Posterior cingulate gyrus (tissue), 11 donors: ENCODE results near the gene CD68.

Experiments used
- DNase-seq, 10 donors: peaks; one replicate each; pipeline versions ENCODE4 v3.0.0 to v3.0.0-alpha.2; 2020 to 2021; ENCODE audit warnings: mixed read lengths in 3 of 10
- intact Hi-C: fragments of 100-400 bp; cut with DNase I; formaldehyde crosslinking; loops from one replicate; pipeline ENCODE4 v1.15.1; 2023

Gene CD68

GRCh38 chr17:7579001-7579833, at the start of gene CD68:
Gene CD68, plus strand, starts transcription at chr17:7579638. Its CDS starts 40 bp downstream, at chr17:7579678.
- DNase-seq, result peak in 1 of 10 donors; percentile 34
- intact Hi-C loops, result no loop called here

DNA sequence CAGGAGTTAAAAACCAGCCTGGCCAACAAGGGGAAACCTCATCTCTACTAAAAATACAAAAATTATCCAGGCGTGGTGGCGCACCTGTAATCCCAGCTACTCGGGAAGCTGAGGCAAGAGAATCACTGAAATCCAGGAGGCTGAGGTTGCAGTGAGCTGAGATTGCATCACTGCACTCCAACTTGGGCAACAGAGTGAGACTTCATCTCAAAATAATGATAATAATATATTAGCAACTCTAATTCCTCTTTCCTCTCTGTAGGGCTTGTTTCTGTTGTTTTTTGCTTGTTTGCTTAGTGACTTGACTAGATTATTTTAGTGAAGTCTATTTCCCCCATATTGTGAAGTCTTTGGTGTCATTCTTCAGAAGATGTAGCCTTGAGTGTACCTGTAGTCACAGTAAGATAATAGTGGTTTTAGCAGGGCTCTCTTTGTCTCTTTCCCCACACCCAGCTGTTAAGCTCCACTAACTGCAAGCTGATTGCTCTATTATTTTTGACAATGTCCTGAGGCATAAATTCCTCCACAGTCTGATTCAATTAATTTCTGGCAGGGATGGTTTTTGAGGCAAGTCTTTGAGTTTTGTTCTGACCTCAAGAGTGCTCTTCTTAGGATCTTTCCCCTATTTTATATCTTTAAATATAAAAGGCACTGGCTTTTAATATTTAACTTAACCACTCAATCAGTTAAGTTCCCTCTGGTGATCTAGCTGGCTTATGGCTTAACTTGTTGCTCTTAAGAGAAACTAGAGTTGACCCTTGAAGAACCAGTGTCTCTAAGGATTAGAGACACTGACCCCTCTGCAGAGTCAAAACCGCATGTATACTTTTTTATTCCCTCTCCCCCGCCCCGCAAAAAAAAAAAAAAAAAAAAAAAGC, 49.2 kb upstream of the CD68 start:
- peak in 1 of 10 donors; percentile 21 for DNase-seq
- intact Hi-C loops, result no loop called here

- DNase-seq, result no peak
- intact Hi-C loops, result no loop called here
These were observed 41.4 kb upstream of the CD68 start for GRCh38 chr17:7538050-7538449.

DNA sequence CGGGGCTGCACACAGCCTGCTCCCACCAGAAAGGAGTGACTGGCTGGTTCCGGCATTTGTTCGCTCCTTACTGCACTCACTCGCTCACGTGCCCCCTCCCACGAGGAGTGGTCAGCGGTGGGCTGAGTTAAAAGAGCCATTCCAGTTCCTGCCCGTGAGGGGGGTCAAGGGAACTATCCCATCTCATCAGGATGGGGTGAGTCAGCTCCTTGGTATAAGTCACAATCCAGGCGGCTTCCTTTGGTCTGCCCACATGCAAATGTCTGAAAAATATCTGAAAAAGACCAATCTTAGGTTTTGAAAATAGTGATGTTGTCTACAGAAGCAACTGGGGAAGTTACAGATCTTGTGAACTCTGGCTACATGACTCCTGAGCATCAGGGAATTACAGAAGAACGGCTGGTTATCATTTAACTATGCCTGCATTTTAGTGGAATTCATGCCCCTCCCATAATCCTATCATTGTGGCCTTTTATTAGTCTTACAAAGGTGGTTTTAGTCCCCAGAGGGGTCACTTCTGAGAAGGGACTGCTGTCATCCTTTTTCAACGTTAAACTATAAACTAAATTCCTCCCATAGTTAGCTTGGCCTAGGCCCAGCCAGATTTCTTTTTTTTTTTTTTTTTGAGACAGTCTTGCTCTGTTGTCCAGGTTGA, 40.4 kb upstream of the CD68 start:
- no peak for DNase-seq
- intact Hi-C loops, result no loop called here

- intact Hi-C loops, result no loop called here
- no peak for DNase-seq
These were observed 38.3 kb upstream of the CD68 start for GRCh38 chr17:7541074-7541621.

- intact Hi-C loops, result no loop called here
- no peak for DNase-seq
These were observed 34.5 kb upstream of the CD68 start for GRCh38 chr17:7544911-7545310.

DNA sequence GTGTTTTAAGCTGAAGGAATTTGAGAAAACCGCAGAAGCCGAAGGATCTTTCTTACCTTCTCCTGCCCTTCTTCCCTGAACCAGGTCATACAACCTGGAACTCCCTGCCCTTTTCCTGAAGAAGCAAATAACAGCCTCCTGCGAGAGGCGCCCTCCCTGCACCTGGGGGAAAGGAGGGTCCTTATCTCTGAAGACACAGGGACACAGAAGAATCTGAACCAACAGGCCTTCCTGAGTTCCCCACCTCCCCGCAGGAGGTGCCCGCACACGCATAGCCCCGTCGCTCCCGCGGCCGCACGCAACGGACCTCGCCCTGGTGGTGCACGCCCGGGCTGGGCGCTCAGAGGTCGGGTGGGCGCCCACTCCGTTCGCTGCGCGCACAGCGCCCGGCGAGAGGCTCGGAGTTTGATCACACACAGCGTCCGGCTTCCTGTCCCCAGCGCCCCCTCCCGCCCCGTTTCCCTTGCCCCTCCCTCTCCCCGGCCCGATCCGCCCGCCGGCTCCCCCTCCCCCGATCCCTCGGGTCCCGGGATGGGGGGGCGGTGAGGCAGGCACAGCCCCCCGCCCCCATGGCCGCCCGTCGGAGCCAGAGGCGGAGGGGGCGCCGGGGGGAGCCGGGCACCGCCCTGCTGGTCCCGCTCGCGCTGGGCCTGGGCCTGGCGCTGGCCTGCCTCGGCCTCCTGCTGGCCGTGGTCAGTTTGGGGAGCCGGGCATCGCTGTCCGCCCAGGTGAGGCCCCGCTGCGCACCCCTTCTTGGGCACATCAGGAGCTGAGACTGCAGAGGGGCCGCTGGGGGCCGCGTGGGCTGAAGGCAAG, 30.6 kb upstream of the CD68 start, which contains the start of gene TNFSF12:
TNFSF12 (plus strand) TSS at position 474 of the 816 bp plus-strand sequence; CDS start at position 570, 96 bp downstream.
- DNase-seq, result peak in 9 of 10 donors; percentile 39 to 90 (median 61)
- intact Hi-C loops, result no loop called here

- intact Hi-C loops, result no loop called here
- DNase-seq, result peak in 4 of 10 donors; percentile 30 to 88 (median 56)
These were observed 29.9 kb upstream of the CD68 start for GRCh38 chr17:7549401-7550055.

GRCh38 chr17:7550344-7550743, 29.1 kb upstream of the CD68 start:
- DNase-seq, result no peak
- intact Hi-C loops, result no loop called here

DNA sequence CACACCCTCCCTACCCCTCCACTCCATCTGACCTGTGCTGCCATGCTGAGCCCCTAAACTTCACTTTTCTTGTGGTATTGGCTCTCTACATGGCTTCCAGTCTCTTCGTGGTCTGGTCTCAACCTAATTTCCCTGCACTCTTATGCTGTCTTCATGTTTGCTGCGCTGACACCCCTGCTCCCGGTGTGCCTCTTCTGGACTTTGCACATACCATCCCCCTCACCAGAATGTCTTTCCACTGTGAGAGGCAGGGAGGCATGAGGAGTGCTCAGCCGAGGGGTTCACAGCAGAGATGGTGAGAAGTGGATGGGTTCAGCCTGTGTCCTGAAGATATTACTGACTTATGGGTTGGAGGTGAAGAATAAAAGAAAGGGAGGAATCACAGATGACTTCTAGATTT, 28.0 kb upstream of the CD68 start:
- no peak for DNase-seq
- intact Hi-C loops, result no loop called here

GRCh38 chr17:7552621-7553051, 26.8 kb upstream of the CD68 start:
- intact Hi-C loops, result no loop called here
- no peak for DNase-seq

- no peak for DNase-seq
- intact Hi-C loops, result no loop called here
These were observed 26.1 kb upstream of the CD68 start for GRCh38 chr17:7553356-7553755.

DNA sequence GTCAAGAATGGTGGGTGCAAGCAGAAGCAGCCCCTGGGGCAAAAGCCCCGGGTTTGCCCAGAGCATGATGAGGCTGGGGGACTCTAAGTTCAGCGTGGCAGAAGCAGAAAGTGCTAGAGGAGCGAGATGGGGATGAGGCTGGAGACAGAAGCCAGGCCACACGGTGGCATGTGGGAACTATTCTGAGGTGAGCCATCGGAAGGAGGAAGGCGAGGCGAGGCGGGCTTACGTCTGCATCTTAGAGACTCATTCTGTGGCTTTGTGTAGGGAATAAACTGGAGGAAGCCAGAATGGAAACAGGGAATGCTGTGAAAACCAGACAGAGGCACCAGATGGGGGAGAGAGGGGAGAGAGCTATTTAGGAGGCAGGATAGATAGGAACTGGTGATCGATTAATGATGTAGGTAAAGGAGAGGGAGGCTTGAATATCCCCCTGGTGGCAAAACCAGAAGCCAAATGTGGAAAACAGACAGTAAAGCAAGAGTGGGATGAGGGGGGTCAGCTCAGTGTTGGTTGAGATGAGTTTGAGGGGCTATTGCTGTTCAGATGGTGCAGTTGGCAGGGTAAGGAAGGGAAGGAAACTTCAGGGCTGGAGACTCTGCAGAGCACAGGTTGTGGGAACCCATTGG, 24.0 kb upstream of the CD68 start:
- intact Hi-C loops, result no loop called here
- no peak for DNase-seq

DNA sequence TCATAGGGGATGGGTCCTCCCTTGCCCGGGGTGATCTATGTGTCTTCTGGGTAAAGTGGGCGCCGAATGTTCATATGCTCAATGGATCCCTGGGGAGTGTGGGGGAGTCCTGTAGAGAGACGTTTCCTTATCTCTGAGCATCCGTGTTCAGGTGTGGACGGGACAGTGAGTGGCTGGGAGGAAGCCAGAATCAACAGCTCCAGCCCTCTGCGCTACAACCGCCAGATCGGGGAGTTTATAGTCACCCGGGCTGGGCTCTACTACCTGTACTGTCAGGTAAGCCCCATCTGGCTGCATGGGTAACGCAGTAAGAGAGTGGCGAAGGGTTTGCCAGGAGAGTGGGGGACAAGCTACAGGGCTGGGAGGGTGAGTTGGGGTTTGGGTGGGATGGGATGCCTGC, 22.8 kb upstream of the CD68 start:
- intact Hi-C loops, result no loop called here
- DNase-seq, result no peak

DNA sequence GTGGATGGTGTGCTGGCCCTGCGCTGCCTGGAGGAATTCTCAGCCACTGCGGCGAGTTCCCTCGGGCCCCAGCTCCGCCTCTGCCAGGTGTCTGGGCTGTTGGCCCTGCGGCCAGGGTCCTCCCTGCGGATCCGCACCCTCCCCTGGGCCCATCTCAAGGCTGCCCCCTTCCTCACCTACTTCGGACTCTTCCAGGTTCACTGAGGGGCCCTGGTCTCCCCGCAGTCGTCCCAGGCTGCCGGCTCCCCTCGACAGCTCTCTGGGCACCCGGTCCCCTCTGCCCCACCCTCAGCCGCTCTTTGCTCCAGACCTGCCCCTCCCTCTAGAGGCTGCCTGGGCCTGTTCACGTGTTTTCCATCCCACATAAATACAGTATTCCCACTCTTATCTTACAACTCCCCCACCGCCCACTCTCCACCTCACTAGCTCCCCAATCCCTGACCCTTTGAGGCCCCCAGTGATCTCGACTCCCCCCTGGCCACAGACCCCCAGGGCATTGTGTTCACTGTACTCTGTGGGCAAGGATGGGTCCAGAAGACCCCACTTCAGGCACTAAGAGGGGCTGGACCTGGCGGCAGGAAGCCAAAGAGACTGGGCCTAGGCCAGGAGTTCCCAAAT, 22.2 kb upstream of the CD68 start:
- no peak for DNase-seq

DNA sequence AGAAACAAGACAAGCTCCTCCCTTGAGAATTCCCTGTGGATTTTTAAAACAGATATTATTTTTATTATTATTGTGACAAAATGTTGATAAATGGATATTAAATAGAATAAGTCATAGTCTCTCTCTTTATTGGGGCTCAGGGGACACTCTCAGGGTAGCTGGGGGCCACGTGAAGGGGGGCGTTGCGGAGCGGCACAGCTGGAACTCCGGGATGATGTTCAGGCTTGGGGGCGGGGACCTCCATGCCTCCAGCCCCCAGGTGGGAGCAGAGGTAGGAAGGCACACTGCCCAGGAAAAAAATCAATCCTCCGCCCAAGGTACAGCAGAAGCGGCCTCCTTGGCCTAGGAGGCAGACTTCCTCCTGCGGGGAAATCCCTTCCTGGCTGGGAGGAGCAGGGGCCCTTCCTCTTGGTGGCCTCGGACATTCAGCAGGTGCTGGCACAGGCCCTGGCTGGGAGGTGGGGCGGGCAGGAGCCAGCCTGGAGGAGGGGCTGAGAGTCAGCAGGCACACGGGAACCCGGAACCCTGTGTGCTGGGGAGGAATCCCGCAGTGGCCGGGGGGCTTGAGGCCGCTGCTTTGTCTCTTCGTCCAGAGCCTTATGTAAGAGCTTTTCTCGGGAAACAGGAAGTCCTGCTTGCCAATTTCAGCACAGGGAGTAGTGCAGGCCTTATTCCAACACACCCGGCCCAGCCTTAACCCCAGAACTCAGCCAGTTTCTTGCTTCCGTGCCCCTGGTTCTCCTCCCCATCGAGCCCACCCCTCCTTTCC, 21.5 kb upstream of the CD68 start:
- intact Hi-C loops, result no loop called here
- DNase-seq, result peak; percentile 44 to 96 (median 76)

More for the DNA sequence above, 22.2 kb upstream of the CD68 start:
- intact Hi-C loops, result no loop called here

DNA sequence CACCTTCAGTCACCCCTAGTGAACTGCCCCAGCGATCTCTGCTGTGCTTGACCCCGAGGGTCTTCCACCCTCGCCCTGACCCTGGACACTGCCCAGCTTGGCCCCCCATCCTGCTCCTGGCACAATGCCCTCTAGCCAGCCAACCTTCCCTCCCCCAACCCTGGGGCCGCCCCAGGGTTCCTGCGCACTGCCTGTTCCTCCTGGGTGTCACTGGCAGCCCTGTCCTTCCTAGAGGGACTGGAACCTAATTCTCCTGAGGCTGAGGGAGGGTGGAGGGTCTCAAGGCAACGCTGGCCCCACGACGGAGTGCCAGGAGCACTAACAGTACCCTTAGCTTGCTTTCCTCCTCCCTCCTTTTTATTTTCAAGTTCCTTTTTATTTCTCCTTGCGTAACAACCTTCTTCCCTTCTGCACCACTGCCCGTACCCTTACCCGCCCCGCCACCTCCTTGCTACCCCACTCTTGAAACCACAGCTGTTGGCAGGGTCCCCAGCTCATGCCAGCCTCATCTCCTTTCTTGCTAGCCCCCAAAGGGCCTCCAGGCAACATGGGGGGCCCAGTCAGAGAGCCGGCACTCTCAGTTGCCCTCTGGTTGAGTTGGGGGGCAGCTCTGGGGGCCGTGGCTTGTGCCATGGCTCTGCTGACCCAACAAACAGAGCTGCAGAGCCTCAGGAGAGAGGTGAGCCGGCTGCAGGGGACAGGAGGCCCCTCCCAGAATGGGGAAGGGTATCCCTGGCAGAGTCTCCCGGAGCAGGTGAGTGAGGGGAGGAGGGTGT, 20.7 kb upstream of the CD68 start, which contains the start of gene TNFSF13:
TNFSF13 (plus strand) TSS at position 207 of the 776 bp plus-strand sequence; CDS start at position 497, 290 bp downstream.
- peak in 1 of 10 donors; percentile 61 for DNase-seq
- intact Hi-C loops, result no loop called here
